ENCODE data around the gene ATP13A3. TPM values are rescaled to one million over a fixed set of nuclear protein-coding genes. Genes with fewer than 3 reads are reported as not detected.

The ATP13A3 gene
- total RNA-seq, 1 experiment from 2014 or later, result 119 TPM

DNA sequence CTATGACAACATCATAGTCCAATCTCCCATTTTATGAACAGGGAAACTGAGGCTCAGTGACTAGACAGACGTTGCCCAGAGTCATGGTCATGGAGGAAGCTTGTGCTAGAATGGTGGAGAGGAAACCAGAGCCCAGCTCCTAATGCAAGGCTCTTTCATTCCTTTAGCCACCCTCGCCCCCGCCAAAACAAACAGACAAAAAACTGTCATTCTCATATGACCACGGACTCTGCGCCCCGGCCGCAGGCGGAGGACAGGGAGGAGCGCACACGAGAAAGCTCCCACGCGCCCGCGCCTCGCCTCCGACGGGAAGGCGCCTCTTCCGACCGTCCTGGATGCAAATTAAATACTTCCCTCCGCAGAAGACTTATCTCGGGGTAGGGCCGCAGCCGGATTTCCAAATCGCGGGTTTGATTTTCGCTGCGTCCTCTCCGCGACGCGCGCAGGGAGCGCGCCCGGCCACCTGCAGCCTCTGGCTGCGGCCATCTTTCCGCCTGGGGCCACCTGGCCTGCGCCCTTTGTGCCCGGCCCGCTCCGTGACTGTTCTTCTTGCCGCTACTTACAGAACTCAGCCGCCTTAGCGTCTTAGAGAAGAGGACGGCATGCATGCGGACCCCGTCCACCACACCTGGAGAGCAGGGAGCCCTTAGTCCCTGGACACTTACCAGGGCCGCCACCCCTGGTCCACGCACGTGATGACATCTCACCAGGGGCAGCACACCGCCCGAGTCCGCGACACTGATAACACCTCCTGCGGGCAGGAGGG is 670 bp upstream of the ATP13A3 start:
- Mint-ChIP-seq H3K4me3 (ENCODE audit: unreplicated experiment) (peak overlapping the region; percentile 86), H3K4me1 (ENCODE audit: insufficient read depth, unreplicated experiment) (peaks cover 22% of the 10 kb centered on the region), H3K27ac (ENCODE audit: low read depth, unreplicated experiment) (peak overlapping the region; percentile 92), H3K27me3 (ENCODE audit: insufficient read depth, unreplicated experiment) (no peaks in the 10 kb centered on the region), H3K9me3 (ENCODE audit: unreplicated experiment) (no peaks in the 10 kb centered on the region), H3K36me3 (ENCODE audit: insufficient read depth, unreplicated experiment) (peaks cover 12% of the 10 kb centered on the region)
- ChIA-PET POLR2A (interaction anchor here (0.7 to 2.9 kb wide), 6 partner anchors 11 to 107 kb away, joined by 3 to 16 read pairs (median 6); no protein-coding TSS in a partner anchor), CTCF (interaction anchor here (0.6 to 0.9 kb wide), 2 partner anchors 12 to 27 kb away, joined by 3 to 5 read pairs; no protein-coding TSS in a partner anchor)
- DNase-seq (ENCODE audit: unreplicated experiment), result no peak
- intact Hi-C loops (cut with micrococcal nuclease), result no loop called here
- TSS peak; percentile 43 for BruUV-seq (replicated peaks)
- TF ChIP-seq, protein P1, sequence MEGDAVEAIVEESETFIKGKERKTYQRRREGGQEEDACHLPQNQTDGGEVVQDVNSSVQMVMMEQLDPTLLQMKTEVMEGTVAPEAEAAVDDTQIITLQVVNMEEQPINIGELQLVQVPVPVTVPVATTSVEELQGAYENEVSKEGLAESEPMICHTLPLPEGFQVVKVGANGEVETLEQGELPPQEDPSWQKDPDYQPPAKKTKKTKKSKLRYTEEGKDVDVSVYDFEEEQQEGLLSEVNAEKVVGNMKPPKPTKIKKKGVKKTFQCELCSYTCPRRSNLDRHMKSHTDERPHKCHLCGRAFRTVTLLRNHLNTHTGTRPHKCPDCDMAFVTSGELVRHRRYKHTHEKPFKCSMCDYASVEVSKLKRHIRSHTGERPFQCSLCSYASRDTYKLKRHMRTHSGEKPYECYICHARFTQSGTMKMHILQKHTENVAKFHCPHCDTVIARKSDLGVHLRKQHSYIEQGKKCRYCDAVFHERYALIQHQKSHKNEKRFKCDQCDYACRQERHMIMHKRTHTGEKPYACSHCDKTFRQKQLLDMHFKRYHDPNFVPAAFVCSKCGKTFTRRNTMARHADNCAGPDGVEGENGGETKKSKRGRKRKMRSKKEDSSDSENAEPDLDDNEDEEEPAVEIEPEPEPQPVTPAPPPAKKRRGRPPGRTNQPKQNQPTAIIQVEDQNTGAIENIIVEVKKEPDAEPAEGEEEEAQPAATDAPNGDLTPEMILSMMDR (IDR thresholded peaks at IDR 0.05; ENCODE audit: unreplicated experiment), result no peak

DNA sequence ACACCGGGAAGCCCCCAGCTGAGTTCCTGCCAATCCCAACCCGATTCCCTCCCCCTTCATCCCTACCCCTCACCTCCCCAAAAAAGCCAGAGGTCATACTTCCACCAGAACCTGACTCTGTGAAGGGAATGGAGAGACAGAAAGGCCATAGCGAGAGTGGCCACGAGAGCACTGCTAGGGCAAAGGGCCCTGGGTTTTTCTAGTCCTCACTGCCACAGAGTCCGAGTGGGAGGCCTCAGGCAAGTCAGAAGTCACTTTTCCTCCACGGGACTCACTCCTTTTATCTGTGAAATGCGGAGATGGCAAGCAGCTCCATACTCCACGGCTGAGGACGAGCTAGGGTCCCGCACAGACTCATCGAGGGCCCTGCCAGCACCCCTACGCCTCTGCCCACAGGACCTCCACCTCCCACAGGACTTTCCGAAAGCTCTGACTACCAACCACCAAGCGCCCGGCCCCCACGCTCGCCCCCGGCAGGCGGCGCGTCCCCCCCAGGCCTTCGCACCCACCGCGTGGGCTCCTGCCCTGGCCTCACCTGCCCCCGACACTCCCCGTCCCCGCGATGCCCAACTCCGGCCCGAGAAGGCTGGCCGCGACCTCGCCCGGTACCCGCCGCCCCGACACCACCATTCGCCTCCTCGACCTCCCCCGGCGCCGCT is 792 bp downstream of the ATP13A3 start:
- BruUV-seq (replicated peaks), result TSS peak; percentile 62
- Mint-ChIP-seq H3K27me3 (ENCODE audit: insufficient read depth, unreplicated experiment) (no peaks in the 10 kb centered on the region), H3K4me1 (ENCODE audit: insufficient read depth, unreplicated experiment) (peaks cover 36% of the 10 kb centered on the region), H3K36me3 (ENCODE audit: insufficient read depth, unreplicated experiment) (peaks cover 12% of the 10 kb centered on the region), H3K27ac (ENCODE audit: low read depth, unreplicated experiment) (peak overlapping the region; percentile 92), H3K4me3 (ENCODE audit: unreplicated experiment) (peak overlapping the region; percentile 86), H3K9me3 (ENCODE audit: unreplicated experiment) (no peaks in the 10 kb centered on the region)
- DNase-seq (ENCODE audit: unreplicated experiment), result no peak
- TF ChIP-seq, protein P1 (IDR thresholded peaks at IDR 0.05; ENCODE audit: unreplicated experiment), result no peak
- CTCF ChIA-PET, result interaction anchor here (0.6 to 3.7 kb wide), 4 partner anchors 10 to 108 kb away, joined by 4 to 32 read pairs (median 8); no protein-coding TSS in a partner anchor
- intact Hi-C loops (cut with micrococcal nuclease), result loop anchor here (1.0 kb wide), 3 partner anchors 41 to 107 kb away; no protein-coding TSS in a partner anchor
- POLR2A ChIA-PET, result interaction anchor here (0.8 to 3.5 kb wide), 14 partner anchors 9 to 152 kb away, joined by 3 to 31 read pairs (median 5); no protein-coding TSS in a partner anchor

DNA sequence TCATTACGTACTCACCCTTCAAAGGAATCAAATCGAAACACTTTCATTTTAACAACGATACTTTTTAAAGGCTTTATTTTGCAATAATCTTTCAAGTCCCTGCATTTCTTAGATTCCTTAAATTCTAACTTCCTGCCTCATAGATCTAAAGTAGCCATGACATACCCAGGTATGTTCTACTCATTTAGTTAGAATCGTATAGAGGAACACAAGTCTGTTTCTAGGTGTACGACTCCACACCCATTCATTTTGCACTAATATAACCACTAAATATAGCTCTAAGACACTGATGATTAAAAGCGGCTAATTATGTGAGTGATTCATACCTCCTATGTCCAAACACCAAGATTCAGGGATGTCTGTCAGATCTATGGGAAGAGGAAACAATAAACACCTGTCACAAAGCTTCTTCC is 1.3 kb downstream of the ATP13A3 start:
- Mint-ChIP-seq H3K4me1 (ENCODE audit: insufficient read depth, unreplicated experiment) (peaks cover 37% of the 10 kb centered on the region), H3K36me3 (ENCODE audit: insufficient read depth, unreplicated experiment) (peaks cover 10% of the 10 kb centered on the region), H3K9me3 (ENCODE audit: unreplicated experiment) (no peaks in the 10 kb centered on the region), H3K27me3 (ENCODE audit: insufficient read depth, unreplicated experiment) (no peaks in the 10 kb centered on the region), H3K4me3 (ENCODE audit: unreplicated experiment) (peak overlapping the region; percentile 86), H3K27ac (ENCODE audit: low read depth, unreplicated experiment) (peak overlapping the region; percentile 92)
- BruUV-seq (replicated peaks), result no TSS peak
- TF ChIP-seq, protein P1 (IDR thresholded peaks at IDR 0.05; ENCODE audit: unreplicated experiment), result no peak
- intact Hi-C loops (cut with micrococcal nuclease), result loop anchor here (1.0 kb wide), 1 partner anchor 108 kb away; no protein-coding TSS in a partner anchor
- ChIA-PET CTCF (interaction anchor here (0.6 to 3.7 kb wide), 4 partner anchors 9 to 108 kb away, joined by 4 to 32 read pairs (median 8); no protein-coding TSS in a partner anchor), POLR2A (interaction anchor here (0.8 to 3.5 kb wide), 15 partner anchors 8 to 152 kb away, joined by 3 to 31 read pairs (median 5); no protein-coding TSS in a partner anchor)
- peak; percentile 39 for DNase-seq (ENCODE audit: unreplicated experiment)

Data from MCF 10A (cell line).